ENCODE measurements around the gene CHD6.

GRCh38 chr20:41412324-41413120 is 205.7 kb downstream of the CHD6 start:
- TF ChIP-seq CTCF (conservative IDR thresholded peaks at IDR 0.05) (no peak), EZH2 (IDR thresholded peaks at IDR 0.05; ENCODE audit: low read depth) (no peak)

Data from PC-9 (cell line).